Upper lobe of left lung (tissue), 4 donors: ENCODE results near the gene MYLK4.

Experiments
- EP300 ChIP-seq, 4 donors: sonication (generic); formaldehyde crosslinking; IDR thresholded peaks; one replicate each; pipeline ENCODE4 v1.5.1; 2017; ENCODE audit warnings: antibody characterized with exemption in 4 of 4, control low read depth in 2 of 4
- POLR2AphosphoS5 ChIP-seq, 2 donors: sonication (generic); formaldehyde crosslinking; IDR thresholded peaks; one replicate each; pipeline ENCODE4 v1.5.1; 2017; ENCODE audit warnings: antibody characterized with exemption in 2 of 2
- TF ChIP-seq, protein P1 (sequence below), 6 experiments: fragments of 450-650 bp in 4 of 6; fragments of 200-600 bp in 2 of 6; sonication (generic) in 2 of 6; IDR thresholded peaks; one replicate each; pipeline ENCODE4 v1.5.1; 2016 to 2019; ENCODE audit warnings: antibody characterized with exemption in 6 of 6

DNA sequence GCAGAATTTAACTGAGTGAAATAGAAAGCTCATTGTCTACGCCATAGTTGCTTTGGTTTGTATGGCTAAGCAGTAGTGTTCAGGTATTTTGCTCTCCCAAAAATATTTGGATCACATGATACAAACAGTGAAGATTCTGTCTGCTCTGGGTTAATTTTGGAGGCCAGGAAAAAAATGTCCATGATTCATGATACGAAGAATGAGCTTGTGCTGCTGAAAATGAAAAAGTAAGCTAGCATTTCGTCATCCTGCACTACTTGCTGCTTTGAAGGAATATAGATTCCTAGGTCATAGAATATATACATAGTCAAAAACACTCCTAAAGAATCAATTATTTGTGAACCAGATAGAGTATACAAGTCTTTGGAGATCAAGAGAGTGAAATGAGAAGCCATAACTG, 22.7 kb upstream of the MYLK4 start:
- TF ChIP-seq, protein P1, sequence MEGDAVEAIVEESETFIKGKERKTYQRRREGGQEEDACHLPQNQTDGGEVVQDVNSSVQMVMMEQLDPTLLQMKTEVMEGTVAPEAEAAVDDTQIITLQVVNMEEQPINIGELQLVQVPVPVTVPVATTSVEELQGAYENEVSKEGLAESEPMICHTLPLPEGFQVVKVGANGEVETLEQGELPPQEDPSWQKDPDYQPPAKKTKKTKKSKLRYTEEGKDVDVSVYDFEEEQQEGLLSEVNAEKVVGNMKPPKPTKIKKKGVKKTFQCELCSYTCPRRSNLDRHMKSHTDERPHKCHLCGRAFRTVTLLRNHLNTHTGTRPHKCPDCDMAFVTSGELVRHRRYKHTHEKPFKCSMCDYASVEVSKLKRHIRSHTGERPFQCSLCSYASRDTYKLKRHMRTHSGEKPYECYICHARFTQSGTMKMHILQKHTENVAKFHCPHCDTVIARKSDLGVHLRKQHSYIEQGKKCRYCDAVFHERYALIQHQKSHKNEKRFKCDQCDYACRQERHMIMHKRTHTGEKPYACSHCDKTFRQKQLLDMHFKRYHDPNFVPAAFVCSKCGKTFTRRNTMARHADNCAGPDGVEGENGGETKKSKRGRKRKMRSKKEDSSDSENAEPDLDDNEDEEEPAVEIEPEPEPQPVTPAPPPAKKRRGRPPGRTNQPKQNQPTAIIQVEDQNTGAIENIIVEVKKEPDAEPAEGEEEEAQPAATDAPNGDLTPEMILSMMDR (IDR thresholded peaks at IDR 0.05): no peak
- TF ChIP-seq POLR2AphosphoS5 (IDR thresholded peaks at IDR 0.05) (no peak), EP300 (IDR thresholded peaks at IDR 0.05) (no peak)
